SH-SY5Y (cell line): Measurements from ENCODE around the gene ROBO2.

Experiments
- GATA2 ChIP-seq: IDR thresholded peaks from 2 replicates; pipeline ENCODE4 v1.6.1; 2011; ENCODE audit warnings: mild to moderate bottlenecking, low read depth, low read length
- GATA3 ChIP-seq: IDR thresholded peaks from 2 replicates; pipeline ENCODE4 v1.6.1; 2011; ENCODE audit warnings: low read depth, mild to moderate bottlenecking, low read length, moderate library complexity

GRCh38 chr3:77513542-77513941 lies 473.6 kb downstream of the ROBO2 start:
- TF ChIP-seq GATA3 = no peak
- TF ChIP-seq GATA2 = peak; percentile 27; the same call in 1 of the 2 replicates
